HG02610 (cell line): ENCODE data around the gene GOPC.
"Not testable (repeated sequence)": the region's sequence is repeated elsewhere in the genome, so short reads cannot be mapped to it uniquely, and the experiment has no call there.

Source experiments
- ATAC-seq: cut with Tn5 transposase; IDR thresholded peaks from one replicate; pipeline ENCODE4 v1.9.1; 2021; ENCODE audit warnings: mild to moderate bottlenecking, moderate library complexity; ENCODE audit not compliant: unreplicated experiment

The GOPC gene

DNA sequence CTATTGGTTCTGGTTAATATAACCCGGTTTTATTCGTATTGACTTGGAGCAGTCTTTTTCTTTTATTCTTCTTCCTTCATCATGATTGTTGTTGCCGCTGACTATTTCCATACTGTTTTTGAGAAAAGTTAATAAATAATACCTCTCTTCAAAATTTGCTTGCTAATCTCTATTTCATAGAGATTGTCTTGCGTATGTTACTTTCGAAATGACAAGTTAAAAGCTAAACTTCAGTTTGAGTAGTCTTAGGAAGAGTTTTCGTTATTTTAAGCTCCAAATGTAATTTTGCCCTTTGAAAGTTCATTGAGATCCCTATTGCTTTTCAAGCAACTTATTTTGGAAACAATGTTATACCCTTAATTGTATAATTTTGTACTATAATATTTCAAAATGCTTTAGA is 83.4 kb downstream of the GOPC start:
- no peak for ATAC-seq

DNA sequence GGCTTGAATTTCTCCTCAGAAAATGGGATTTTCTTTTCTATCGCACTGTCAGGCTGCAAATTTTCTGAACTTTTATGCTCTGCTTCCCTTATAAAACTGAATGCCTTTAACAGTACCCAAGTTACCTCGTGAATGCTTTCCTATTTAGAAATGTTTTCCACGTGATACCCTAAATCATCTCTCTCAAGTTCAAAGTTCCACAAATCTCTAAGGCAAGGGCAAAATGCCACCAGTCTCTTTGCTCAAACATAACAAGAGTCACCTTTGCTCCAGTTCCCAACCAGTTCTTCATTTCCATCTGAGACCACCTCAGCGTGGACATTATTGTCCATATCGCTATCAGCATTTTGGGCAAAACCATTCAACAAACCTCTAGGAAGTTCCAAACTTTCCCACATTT is 84.3 kb downstream of the GOPC start:
- ATAC-seq: not testable (repeated sequence)

DNA sequence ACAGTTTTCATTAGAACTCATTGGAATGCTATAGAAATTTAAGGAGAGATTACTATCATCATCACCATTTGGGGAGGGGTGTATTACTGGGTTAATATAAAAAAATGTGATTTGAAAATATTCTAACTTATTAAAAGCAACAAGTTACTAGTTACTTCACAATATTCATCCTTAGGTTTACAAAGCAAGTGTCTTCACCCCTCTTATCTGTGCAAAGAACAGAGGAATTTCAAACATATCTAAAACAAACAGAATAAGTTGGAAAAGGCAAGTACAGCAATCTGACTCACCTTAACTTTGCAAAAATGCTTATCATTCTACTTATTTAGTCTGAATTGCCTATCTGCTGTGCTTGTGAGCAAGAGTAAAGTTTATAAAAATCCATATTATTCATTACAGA is 87.0 kb downstream of the GOPC start:
- ATAC-seq: no peak

DNA sequence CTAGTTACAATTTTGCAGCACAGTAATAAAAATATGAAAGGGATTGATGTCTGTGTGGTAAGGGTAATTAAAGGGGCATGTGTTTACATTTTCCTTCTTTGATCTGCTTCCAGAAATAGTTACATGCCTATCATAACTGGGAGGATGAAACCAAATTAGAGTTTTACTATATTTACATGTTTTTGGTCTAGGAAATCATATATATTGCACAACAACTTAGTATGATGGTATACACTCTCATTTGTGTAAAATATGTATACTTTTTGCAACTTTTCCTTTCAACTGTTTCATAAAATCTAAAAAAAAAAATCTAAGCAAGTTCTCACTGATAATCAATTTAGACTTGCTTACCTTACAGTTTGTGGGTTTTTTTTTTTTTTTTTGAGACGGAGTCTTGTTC is 87.7 kb downstream of the GOPC start:
- ATAC-seq: no peak

DNA sequence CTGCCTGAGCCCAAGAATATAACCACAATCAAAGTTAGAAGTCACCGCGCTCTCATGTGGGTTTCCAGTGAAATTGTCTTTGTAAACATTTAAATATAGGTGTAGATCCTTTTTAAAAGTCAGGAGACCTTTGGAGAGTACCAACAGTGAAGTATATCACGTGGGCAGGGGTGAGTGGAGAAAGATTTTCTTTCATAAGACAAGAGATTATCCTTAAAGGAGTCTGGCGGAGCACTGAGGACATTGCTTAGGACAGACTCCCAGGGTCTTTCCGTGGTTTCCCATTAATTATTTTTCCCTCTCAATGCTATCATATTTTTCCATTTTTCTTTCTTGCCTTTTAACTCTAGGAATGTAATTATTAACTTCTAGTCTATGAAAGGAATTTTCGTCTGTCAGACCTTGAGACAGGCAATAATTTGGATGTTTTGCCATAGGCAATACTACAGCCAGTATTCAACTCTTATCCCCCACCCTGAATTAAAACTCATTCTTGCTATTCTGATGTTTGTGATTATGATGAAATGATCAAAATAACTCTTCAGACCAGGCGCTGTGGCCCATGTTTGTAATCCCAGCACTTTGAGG is 88.4 kb downstream of the GOPC start:
- ATAC-seq: no peak

DNA sequence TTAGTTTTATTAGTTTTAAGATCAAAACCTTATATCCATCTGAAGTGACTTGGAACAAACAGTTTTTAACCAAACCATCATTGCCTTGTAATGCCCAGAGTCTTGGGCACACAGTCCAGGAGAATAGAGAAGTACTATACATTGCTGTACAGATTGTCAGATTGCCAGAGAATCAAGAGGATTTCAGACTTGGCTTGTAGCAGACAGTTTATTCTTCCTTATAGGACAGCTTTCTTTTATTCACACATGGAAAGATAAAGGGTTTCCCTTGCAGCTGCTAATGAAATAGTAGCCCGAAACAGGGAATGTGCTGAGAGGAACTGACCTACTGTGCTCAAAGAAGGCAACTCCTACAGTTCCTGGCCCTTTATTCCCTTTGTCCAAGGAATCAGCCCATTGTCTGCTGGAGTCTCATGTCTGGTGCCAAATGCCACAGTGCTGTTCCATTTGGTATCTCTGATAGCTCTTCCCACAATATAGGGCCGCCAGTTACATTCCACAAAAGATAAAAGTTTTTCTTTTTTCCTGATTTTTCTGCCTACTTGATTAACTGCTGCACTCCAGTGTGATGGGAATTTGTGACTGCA is 89.2 kb downstream of the GOPC start:
- ATAC-seq: no peak

DNA sequence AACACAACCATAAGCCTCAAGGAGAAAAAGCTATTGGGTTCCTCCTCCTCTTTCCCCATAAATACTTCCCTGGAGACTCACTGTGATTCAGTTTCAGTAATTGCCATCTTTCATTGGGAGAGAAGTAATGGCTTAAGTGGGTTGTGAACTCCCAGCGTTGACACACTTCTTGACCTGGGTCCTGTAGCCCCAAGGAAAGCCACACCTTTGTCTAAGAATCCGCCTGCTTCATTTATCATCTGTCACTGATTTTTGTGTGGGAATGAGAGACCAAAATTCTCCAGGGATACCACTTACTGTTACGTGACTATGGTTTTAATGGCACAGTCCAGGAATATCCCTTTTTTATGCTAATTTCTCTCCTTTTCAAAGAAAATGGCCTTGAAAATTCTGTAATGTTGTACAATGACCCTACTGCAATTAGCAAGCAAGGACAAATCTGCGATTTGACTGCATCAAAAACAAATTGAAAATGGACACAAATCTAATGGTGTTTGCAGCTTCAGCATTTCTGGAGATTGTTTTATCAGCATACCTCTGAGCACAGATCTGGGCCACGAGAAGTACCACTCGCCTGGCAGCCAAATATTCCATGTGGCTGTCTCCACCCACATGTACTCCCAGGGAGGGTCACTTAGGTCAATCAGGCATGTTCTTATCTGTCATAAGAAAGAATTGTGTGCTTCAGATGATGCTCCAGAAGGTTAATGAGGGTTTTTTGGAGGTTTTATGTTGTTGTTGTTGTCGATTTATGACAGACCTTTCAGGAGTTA is 90.1 kb downstream of the GOPC start:
- no peak for ATAC-seq
